Measurements from ENCODE around the gene SLC6A3.

The SLC6A3 gene

GRCh38 chr5:1378866-1379659, 66.2 kb downstream of the SLC6A3 start:
- no peak for DNase-seq
- H3K79me1 ChIP-seq (ENCODE audit: low read length) = no peaks in the 10 kb centered on the region
- no peak overlapping the region for H3K18ac ChIP-seq (ENCODE audit: low read length)
- H3K27me3 ChIP-seq (ENCODE audit: insufficient read depth, low read length, poor library complexity) = no peaks in the 10 kb centered on the region
- H2AK5ac ChIP-seq (ENCODE audit: low read length) = no peak overlapping the region
- no peak overlapping the region for H2BK15ac ChIP-seq (replicated peaks; ENCODE audit: low read depth)
- no peak overlapping the region for H4K8ac ChIP-seq (ENCODE audit: low read depth, low read length)
- no peak overlapping the region for H3K27ac ChIP-seq (ENCODE audit: low read depth, low read length)
- no peaks in the 10 kb centered on the region for H3K36me3 ChIP-seq (ENCODE audit: control insufficient read depth, insufficient read depth, low read length)
- H2BK5ac ChIP-seq (ENCODE audit: low read length) = no peak overlapping the region
- H3K4me3 ChIP-seq (ENCODE audit: low read length) = no peak overlapping the region
- WGBS (ENCODE audit: extremely low coverage, insufficient coverage, low lambda C conversion rate) = no CpG with 5 or more reads among the region's 24 CpGs
- H4K5ac ChIP-seq (ENCODE audit: low read length) = no peak overlapping the region
- H3K56ac ChIP-seq (ENCODE audit: low read length) = no peak overlapping the region
- no peaks in the 10 kb centered on the region for H3K79me2 ChIP-seq (ENCODE audit: control insufficient read depth, insufficient read depth, low read length)
- no peaks in the 10 kb centered on the region for H3K4me1 ChIP-seq (ENCODE audit: control insufficient read depth, low read depth, low read length)
- H3K4me2 ChIP-seq (ENCODE audit: low read length) = no peak overlapping the region
- no peak overlapping the region for H3K9ac ChIP-seq (ENCODE audit: low read length)
- no peak overlapping the region for H3K23ac ChIP-seq (ENCODE audit: low read length)
- no peak overlapping the region for H3K4ac ChIP-seq (ENCODE audit: low read depth, low read length)
- no peak overlapping the region for H2BK120ac ChIP-seq (ENCODE audit: low read depth, low read length)

- Histone ChIP-seq H3K56ac (ENCODE audit: low read length) (no peak overlapping the region), H2BK120ac (ENCODE audit: low read depth, low read length) (no peak overlapping the region), H2BK15ac (replicated peaks; ENCODE audit: low read depth) (no peak overlapping the region), H3K9ac (ENCODE audit: low read length) (no peak overlapping the region), H3K18ac (ENCODE audit: low read length) (no peak overlapping the region), H3K79me2 (ENCODE audit: control insufficient read depth, insufficient read depth, low read length) (no peaks in the 10 kb centered on the region), H3K27me3 (ENCODE audit: insufficient read depth, low read length, poor library complexity) (no peaks in the 10 kb centered on the region), H3K79me1 (ENCODE audit: low read length) (no peaks in the 10 kb centered on the region), H3K4me1 (ENCODE audit: control insufficient read depth, low read depth, low read length) (no peaks in the 10 kb centered on the region), H4K8ac (ENCODE audit: low read depth, low read length) (no peak overlapping the region), H3K4me2 (ENCODE audit: low read length) (no peak overlapping the region), H3K23ac (ENCODE audit: low read length) (no peak overlapping the region), H4K5ac (ENCODE audit: low read length) (no peak overlapping the region), H2BK5ac (ENCODE audit: low read length) (no peak overlapping the region), H3K4me3 (ENCODE audit: low read length) (no peak overlapping the region), H2AK5ac (ENCODE audit: low read length) (no peak overlapping the region), H3K27ac (ENCODE audit: low read depth, low read length) (no peak overlapping the region), H3K4ac (ENCODE audit: low read depth, low read length) (no peak overlapping the region), H3K36me3 (ENCODE audit: control insufficient read depth, insufficient read depth, low read length) (no peaks in the 10 kb centered on the region)
- DNase-seq = no peak
- no CpG with 5 or more reads among the region's 18 CpGs for WGBS (ENCODE audit: extremely low coverage, insufficient coverage, low lambda C conversion rate)
Measured at GRCh38 chr5:1378096-1378495, 67.1 kb downstream of the SLC6A3 start.

GRCh38 chr5:1376981-1377380, 68.3 kb downstream of the SLC6A3 start:
- Histone ChIP-seq H3K4me1 (ENCODE audit: control insufficient read depth, low read depth, low read length) (no peaks in the 10 kb centered on the region), H3K23ac (ENCODE audit: low read length) (no peak overlapping the region), H4K5ac (ENCODE audit: low read length) (no peak overlapping the region), H3K4ac (ENCODE audit: low read depth, low read length) (no peak overlapping the region), H3K56ac (ENCODE audit: low read length) (no peak overlapping the region), H3K9ac (ENCODE audit: low read length) (no peak overlapping the region), H3K27ac (ENCODE audit: low read depth, low read length) (no peak overlapping the region), H2BK120ac (ENCODE audit: low read depth, low read length) (no peak overlapping the region), H3K18ac (ENCODE audit: low read length) (no peak overlapping the region), H3K4me3 (ENCODE audit: low read length) (no peak overlapping the region), H3K4me2 (ENCODE audit: low read length) (no peak overlapping the region), H3K27me3 (ENCODE audit: insufficient read depth, low read length, poor library complexity) (no peaks in the 10 kb centered on the region), H4K8ac (ENCODE audit: low read depth, low read length) (no peak overlapping the region), H3K36me3 (ENCODE audit: control insufficient read depth, insufficient read depth, low read length) (no peaks in the 10 kb centered on the region), H3K79me2 (ENCODE audit: control insufficient read depth, insufficient read depth, low read length) (no peaks in the 10 kb centered on the region), H2BK15ac (replicated peaks; ENCODE audit: low read depth) (no peak overlapping the region), H2AK5ac (ENCODE audit: low read length) (no peak overlapping the region), H3K79me1 (ENCODE audit: low read length) (no peaks in the 10 kb centered on the region), H2BK5ac (ENCODE audit: low read length) (no peak overlapping the region)
- DNase-seq = no peak
- no CpG with 5 or more reads among the region's 3 CpGs for WGBS (ENCODE audit: extremely low coverage, insufficient coverage, low lambda C conversion rate)

- H4K5ac ChIP-seq (ENCODE audit: low read length) = no peak overlapping the region
- no CpG with 5 or more reads among the region's 23 CpGs for WGBS (ENCODE audit: extremely low coverage, insufficient coverage, low lambda C conversion rate)
- H3K56ac ChIP-seq (ENCODE audit: low read length) = no peak overlapping the region
- H3K79me2 ChIP-seq (ENCODE audit: control insufficient read depth, insufficient read depth, low read length) = no peaks in the 10 kb centered on the region
- H3K79me1 ChIP-seq (ENCODE audit: low read length) = no peaks in the 10 kb centered on the region
- H3K9ac ChIP-seq (ENCODE audit: low read length) = no peak overlapping the region
- no peak overlapping the region for H3K27ac ChIP-seq (ENCODE audit: low read depth, low read length)
- no peak overlapping the region for H3K4me2 ChIP-seq (ENCODE audit: low read length)
- no peak overlapping the region for H2BK120ac ChIP-seq (ENCODE audit: low read depth, low read length)
- no peak for DNase-seq
- H3K18ac ChIP-seq (ENCODE audit: low read length) = no peak overlapping the region
- no peak overlapping the region for H3K4me3 ChIP-seq (ENCODE audit: low read length)
- no peak overlapping the region for H3K23ac ChIP-seq (ENCODE audit: low read length)
- H2BK5ac ChIP-seq (ENCODE audit: low read length) = no peak overlapping the region
- H3K4me1 ChIP-seq (ENCODE audit: control insufficient read depth, low read depth, low read length) = no peaks in the 10 kb centered on the region
- H2AK5ac ChIP-seq (ENCODE audit: low read length) = no peak overlapping the region
- H3K36me3 ChIP-seq (ENCODE audit: control insufficient read depth, insufficient read depth, low read length) = no peaks in the 10 kb centered on the region
- no peaks in the 10 kb centered on the region for H3K27me3 ChIP-seq (ENCODE audit: insufficient read depth, low read length, poor library complexity)
- H2BK15ac ChIP-seq (replicated peaks; ENCODE audit: low read depth) = no peak overlapping the region
- H3K4ac ChIP-seq (ENCODE audit: low read depth, low read length) = no peak overlapping the region
- H4K8ac ChIP-seq (ENCODE audit: low read depth, low read length) = no peak overlapping the region
Measured at GRCh38 chr5:1375871-1376810, 69.1 kb downstream of the SLC6A3 start.

- no CpG with 5 or more reads among the region's 6 CpGs for WGBS (ENCODE audit: extremely low coverage, insufficient coverage, low lambda C conversion rate)
- no peaks in the 10 kb centered on the region for H3K4me1 ChIP-seq (ENCODE audit: control insufficient read depth, low read depth, low read length)
- no peak overlapping the region for H3K27ac ChIP-seq (ENCODE audit: low read depth, low read length)
- no peak overlapping the region for H2AK5ac ChIP-seq (ENCODE audit: low read length)
- no peak overlapping the region for H3K23ac ChIP-seq (ENCODE audit: low read length)
- H3K4me2 ChIP-seq (ENCODE audit: low read length) = no peak overlapping the region
- H4K8ac ChIP-seq (ENCODE audit: low read depth, low read length) = no peak overlapping the region
- no peaks in the 10 kb centered on the region for H3K79me2 ChIP-seq (ENCODE audit: control insufficient read depth, insufficient read depth, low read length)
- no peak overlapping the region for H3K18ac ChIP-seq (ENCODE audit: low read length)
- H3K9ac ChIP-seq (ENCODE audit: low read length) = no peak overlapping the region
- no peak for DNase-seq
- no peak overlapping the region for H2BK5ac ChIP-seq (ENCODE audit: low read length)
- no peaks in the 10 kb centered on the region for H3K36me3 ChIP-seq (ENCODE audit: control insufficient read depth, insufficient read depth, low read length)
- no peak overlapping the region for H4K5ac ChIP-seq (ENCODE audit: low read length)
- H2BK120ac ChIP-seq (ENCODE audit: low read depth, low read length) = no peak overlapping the region
- H3K56ac ChIP-seq (ENCODE audit: low read length) = no peak overlapping the region
- H3K27me3 ChIP-seq (ENCODE audit: insufficient read depth, low read length, poor library complexity) = no peaks in the 10 kb centered on the region
- no peak overlapping the region for H3K4ac ChIP-seq (ENCODE audit: low read depth, low read length)
- no peak overlapping the region for H3K4me3 ChIP-seq (ENCODE audit: low read length)
- no peak overlapping the region for H2BK15ac ChIP-seq (replicated peaks; ENCODE audit: low read depth)
- H3K79me1 ChIP-seq (ENCODE audit: low read length) = no peaks in the 10 kb centered on the region
Measured at GRCh38 chr5:1374679-1375055, 70.6 kb downstream of the SLC6A3 start.

Measured in mesendoderm (in vitro differentiated cells).